ENCODE results near the gene C16orf96. TPM values are rescaled to one million over a fixed set of nuclear protein-coding genes. Genes with fewer than 3 reads are reported as not detected.

C16orf96 gene
- total RNA-seq, 1 donor from 2014 or later, result not detected

DNA sequence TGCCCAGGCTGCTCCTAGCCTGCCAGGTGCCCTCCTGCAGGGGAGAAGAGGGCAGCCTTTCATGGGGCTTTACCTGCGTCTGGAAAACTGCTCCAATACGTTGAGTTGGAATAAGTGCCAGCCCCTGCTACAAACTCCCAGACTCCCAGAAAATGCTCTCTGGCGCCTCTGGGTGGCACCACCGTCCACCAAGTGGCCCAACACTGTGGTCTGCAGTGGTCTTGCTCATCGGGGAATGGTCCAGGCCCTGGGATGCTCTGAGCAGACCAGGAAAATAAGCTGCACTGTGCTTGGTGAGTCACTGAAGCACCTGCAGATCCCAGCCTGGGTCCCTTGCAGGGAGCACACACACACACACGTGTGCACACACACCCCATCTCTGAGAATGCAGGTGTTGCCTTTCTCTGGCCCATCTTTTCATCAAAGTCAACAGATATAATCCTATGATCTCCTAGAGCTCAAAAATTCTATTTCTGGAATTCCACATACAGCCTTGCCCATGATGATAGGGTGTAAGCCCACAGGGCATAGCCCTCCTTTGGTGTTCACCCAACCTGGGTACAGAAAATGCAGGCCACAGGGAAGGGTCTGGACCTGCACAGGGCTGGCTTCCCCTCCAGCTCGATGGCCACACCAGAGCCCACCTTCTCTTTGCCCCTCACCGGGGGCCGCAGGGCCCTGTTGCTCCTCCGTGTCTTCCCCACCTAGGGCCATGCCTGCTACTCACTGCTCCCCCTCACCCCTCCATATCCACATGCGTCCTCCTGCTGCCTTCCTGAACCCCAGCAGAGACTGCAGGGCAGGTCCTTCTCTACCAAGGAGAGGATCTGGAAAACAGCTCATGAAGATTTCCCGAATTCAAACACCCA lies 38.1 kb upstream of the C16orf96 start:
- Histone ChIP-seq H3K27ac (no peak overlapping the region), H3K4me1 (peaks cover 69% of the 10 kb centered on the region), H3K27me3 (no peaks in the 10 kb centered on the region), H3K36me3 (peaks cover 0 to 5% of the 10 kb centered on the region in 2 donors), H3K4me3 (no peak overlapping the region), H3K9me3 (no peaks in the 10 kb centered on the region)
- DNase-seq (ENCODE audit: extremely low spot score in 2 of 2), result no peak
- TF ChIP-seq, protein P1, sequence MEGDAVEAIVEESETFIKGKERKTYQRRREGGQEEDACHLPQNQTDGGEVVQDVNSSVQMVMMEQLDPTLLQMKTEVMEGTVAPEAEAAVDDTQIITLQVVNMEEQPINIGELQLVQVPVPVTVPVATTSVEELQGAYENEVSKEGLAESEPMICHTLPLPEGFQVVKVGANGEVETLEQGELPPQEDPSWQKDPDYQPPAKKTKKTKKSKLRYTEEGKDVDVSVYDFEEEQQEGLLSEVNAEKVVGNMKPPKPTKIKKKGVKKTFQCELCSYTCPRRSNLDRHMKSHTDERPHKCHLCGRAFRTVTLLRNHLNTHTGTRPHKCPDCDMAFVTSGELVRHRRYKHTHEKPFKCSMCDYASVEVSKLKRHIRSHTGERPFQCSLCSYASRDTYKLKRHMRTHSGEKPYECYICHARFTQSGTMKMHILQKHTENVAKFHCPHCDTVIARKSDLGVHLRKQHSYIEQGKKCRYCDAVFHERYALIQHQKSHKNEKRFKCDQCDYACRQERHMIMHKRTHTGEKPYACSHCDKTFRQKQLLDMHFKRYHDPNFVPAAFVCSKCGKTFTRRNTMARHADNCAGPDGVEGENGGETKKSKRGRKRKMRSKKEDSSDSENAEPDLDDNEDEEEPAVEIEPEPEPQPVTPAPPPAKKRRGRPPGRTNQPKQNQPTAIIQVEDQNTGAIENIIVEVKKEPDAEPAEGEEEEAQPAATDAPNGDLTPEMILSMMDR (IDR thresholded peaks at IDR 0.05), result peak in 2 of 3 experiments; percentile 24 to 25
- no peak for TF ChIP-seq POLR2A (IDR thresholded peaks at IDR 0.05)
- intact Hi-C loops (cut with DNase I), result no loop called here

DNA sequence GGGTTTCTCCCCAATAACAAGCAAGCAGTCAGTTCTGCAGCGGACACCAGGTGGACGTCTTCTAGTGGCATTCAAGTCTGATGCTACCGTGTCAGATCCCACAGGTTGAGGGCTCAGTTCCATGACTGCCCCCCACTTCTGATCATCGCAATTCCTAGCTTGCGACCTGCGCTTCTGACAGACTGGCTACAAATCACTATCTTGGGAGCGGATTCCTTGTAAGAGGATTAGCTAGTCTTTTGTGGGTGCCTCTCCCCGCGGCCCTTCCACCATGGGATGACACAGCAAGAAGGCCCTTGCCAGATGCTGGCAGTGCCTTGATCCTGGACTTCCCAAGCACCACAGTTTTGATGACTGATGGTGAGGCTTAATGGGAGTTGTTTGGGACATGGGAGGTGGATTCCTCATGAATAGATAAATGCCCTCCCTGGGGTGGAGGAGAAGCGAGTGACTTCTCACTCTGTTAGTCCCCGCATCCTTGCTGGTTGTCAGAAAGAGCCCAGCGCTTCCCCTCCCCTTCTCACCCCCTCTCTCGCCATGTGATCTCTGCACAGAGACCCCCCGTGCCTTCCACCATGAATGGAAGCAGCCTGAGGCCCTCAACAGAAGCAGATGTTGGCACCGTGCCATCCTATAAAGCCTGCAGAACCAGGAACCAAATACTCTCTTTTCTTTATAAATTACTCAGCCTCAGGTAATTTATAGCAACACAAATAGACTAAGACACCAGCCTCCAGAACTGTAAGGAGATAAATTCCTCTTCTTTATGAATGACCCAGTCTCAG lies 36.7 kb upstream of the C16orf96 start:
- intact Hi-C loops (cut with DNase I), result no loop called here
- Histone ChIP-seq H3K9me3 (no peaks in the 10 kb centered on the region), H3K4me1 (peaks cover 59% of the 10 kb centered on the region), H3K4me3 (no peak overlapping the region), H3K36me3 (no peaks in the 10 kb centered on the region), H3K27me3 (no peaks in the 10 kb centered on the region), H3K27ac (no peak overlapping the region)
- TF ChIP-seq POLR2AphosphoS5 (IDR thresholded peaks at IDR 0.05; ENCODE audit: insufficient read depth in 1 of 2, low read depth in 1 of 2) (no peak), POLR2A (IDR thresholded peaks at IDR 0.05) (no peak)
- TF ChIP-seq, protein P1 (IDR thresholded peaks at IDR 0.05), result no peak
- no peak for DNase-seq (ENCODE audit: extremely low spot score in 2 of 2)

DNA sequence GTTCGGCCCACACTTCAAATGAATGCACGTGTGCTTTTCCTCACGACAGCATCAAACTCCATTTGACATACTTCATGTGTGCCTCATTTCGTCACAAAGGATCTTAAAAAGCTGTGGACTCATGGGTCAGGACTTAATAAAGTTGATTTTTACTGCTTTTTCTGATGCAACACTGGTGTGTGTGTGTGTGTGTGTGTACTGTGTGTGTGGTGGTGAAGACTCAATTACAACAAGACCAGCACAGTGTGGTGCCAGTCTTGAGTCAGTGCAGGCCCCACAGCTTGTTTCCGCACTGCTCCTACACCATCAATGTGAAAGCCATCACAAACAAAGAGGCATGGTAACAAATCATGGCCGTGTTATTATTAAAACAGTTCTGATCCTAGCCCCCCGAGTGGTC lies 35.2 kb upstream of the C16orf96 start:
- peaks cover 54% of the 10 kb centered on the region for H3K4me1 ChIP-seq
- H3K27me3 ChIP-seq, result no peaks in the 10 kb centered on the region
- no peak for TF ChIP-seq POLR2A (IDR thresholded peaks at IDR 0.05)
- TF ChIP-seq, protein P1 (IDR thresholded peaks at IDR 0.05), result no peak
- no peak for TF ChIP-seq POLR2AphosphoS5 (IDR thresholded peaks at IDR 0.05; ENCODE audit: insufficient read depth in 1 of 2, low read depth in 1 of 2)

DNA sequence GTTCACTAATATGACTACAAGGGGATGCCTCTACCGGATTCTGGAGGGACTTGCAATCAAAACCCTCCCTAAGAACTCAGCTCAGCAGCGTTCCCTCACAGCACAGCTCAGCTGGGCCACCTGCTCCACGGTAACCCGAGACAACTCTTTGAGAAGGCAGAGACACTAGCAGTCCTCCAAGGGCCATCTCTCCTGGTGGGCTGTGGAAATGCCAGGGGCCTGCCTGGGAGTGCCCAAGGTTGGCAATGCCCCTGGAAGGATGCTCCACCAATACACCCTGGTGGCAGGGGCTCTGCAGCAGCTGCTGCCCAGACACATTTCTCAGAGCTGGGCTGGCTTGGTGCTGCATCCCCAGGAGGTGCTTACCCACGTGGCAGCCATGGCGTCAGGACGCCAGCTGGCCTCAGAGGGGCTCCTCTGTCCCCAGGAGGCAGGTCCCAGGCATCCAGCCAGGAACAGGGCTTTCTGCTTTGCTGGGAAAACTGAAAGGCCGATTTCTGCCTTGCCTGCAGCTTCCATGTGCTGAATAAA lies 34.0 kb upstream of the C16orf96 start:
- H3K4me3 ChIP-seq, result no peak overlapping the region
- no peak for DNase-seq (ENCODE audit: extremely low spot score in 2 of 2)
- H3K9me3 ChIP-seq, result no peaks in the 10 kb centered on the region
- peak overlapping the region; percentile 47 for H3K27ac ChIP-seq
- TF ChIP-seq, protein P1 (IDR thresholded peaks at IDR 0.05), result no peak
- TF ChIP-seq POLR2A (IDR thresholded peaks at IDR 0.05) (no peak), POLR2AphosphoS5 (IDR thresholded peaks at IDR 0.05; ENCODE audit: insufficient read depth in 1 of 2, low read depth in 1 of 2) (no peak)
- H3K4me1 ChIP-seq, result peaks cover 48% of the 10 kb centered on the region
- intact Hi-C loops (cut with DNase I), result no loop called here
- no peaks in the 10 kb centered on the region for H3K36me3 ChIP-seq
- H3K27me3 ChIP-seq, result no peaks in the 10 kb centered on the region

More for the DNA sequence above, 35.2 kb upstream of the C16orf96 start:
- Histone ChIP-seq H3K9me3 (no peaks in the 10 kb centered on the region), H3K27ac (no peak overlapping the region), H3K4me3 (no peak overlapping the region), H3K36me3 (no peaks in the 10 kb centered on the region)
- intact Hi-C loops (cut with DNase I), result no loop called here
- DNase-seq (ENCODE audit: extremely low spot score in 2 of 2), result no peak

Data from vagina (tissue), 2 donors.